K562 (cell line): Measurements from ENCODE around the gene RBPMS2. TPM values are rescaled to one million over a fixed set of nuclear protein-coding genes. Genes with fewer than 3 reads are reported as not detected.

Experiments
- BMI1 ChIP-seq: fragments of 150-350 bp; IDR thresholded peaks from 2 replicates; pipeline ENCODE4 v1.6.1; 2014; ENCODE audit warnings: low read length
- CCNT2 ChIP-seq: IDR thresholded peaks from 2 replicates; pipeline ENCODE4 v1.6.1; 2011; ENCODE audit warnings: borderline replicate concordance, low read depth, mild to moderate bottlenecking, moderate library complexity, mixed read lengths, low read length; ENCODE audit not compliant: insufficient read length; ENCODE audit errors: extremely low read depth
- EHMT2 ChIP-seq: fragments of 450-650 bp; IDR thresholded peaks from 2 replicates; pipeline ENCODE4 v1.6.1; 2018; ENCODE audit warnings: antibody characterized with exemption
- ESRRA ChIP-seq: fragments of 450-650 bp; IDR thresholded peaks from 2 replicates; pipeline ENCODE4 v1.6.1; 2014; ENCODE audit warnings: low read depth, mild to moderate bottlenecking, moderate library complexity, borderline replicate concordance
- HSF4 ChIP-seq: fragments of 250-450 bp; sonication (Bioruptor Pico); IDR thresholded peaks from 2 replicates; pipeline ENCODE4 v2.1.2; 2022; ENCODE audit warnings: mild to moderate bottlenecking, moderate library complexity, borderline replicate concordance
- JUND ChIP-seq, 2 experiments: IDR thresholded peaks; 2 replicates in 1 of 2; 3 replicates in 1 of 2; pipeline ENCODE4 v1.6.1; 2011; ENCODE audit warnings: borderline replicate concordance in 2 of 2, low read depth in 2 of 2, low read length in 2 of 2, improper control_type of control experiment in 1 of 2, missing biosample characterization in 1 of 2, missing genetic modification characterization in 1 of 2, missing genetic modification reagents in 1 of 2
- MCM3 ChIP-seq: fragments of 450-650 bp; IDR thresholded peaks from 2 replicates; pipeline ENCODE4 v1.6.1; 2016
- MYNN ChIP-seq, 2 experiments: sonication (generic); formaldehyde crosslinking in 1 of 2; IDR thresholded peaks; 2 replicates each; pipeline versions ENCODE4 v1.5.0 to v1.6.1; 2016 to 2020; ENCODE audit warnings: antibody characterized with exemption in 1 of 2, missing genetic modification reagents in 1 of 2
- RB1 ChIP-seq: fragments of 450-650 bp; IDR thresholded peaks from 2 replicates; pipeline ENCODE4 v1.6.1; 2017; ENCODE audit warnings: low read depth, mild to moderate bottlenecking
- SAP30 ChIP-seq: fragments of 200-600 bp; sonication (generic); IDR thresholded peaks from 2 replicates; pipeline ENCODE4 v1.6.1; 2012; ENCODE audit warnings: borderline replicate concordance, low read depth, mild to moderate bottlenecking, moderate library complexity, low read length, control low read depth, inconsistent platforms; ENCODE audit not compliant: insufficient read depth, poor library complexity, severe bottlenecking
- SMC3 ChIP-seq: conservative IDR thresholded peaks from 2 replicates; pipeline ENCODE4 v1.6.1; 2011; ENCODE audit warnings: low read depth, low read length, improper control_type of control experiment; ENCODE audit not compliant: insufficient read depth
- XRCC5 ChIP-seq: fragments of 200-400 bp; formaldehyde crosslinking; IDR thresholded peaks from 2 replicates; pipeline ENCODE4 v1.6.1; 2017; ENCODE audit warnings: low read depth, mild to moderate bottlenecking, low read length
- YBX1 ChIP-seq: fragments of 450-650 bp; IDR thresholded peaks from 2 replicates; pipeline ENCODE4 v1.7.1; 2016; ENCODE audit warnings: mild to moderate bottlenecking
- ZNF444 ChIP-seq: fragments of 250-450 bp; sonication (Bioruptor Pico); IDR thresholded peaks from 2 replicates; pipeline ENCODE4 v1.4.0; 2020; ENCODE audit warnings: mild to moderate bottlenecking, moderate library complexity
- polyA plus RNA-seq, 8 experiments: library from polyadenylated mRNA; depleted of rRNA in 4 of 8; stranded (reverse) in 5 of 8; unstranded in 3 of 8; fragments of >200 nt; fragmentation: Nextera tagmentation in 2 of 8; fragmentation: Illumina TruSeq in 1 of 8; extraction: Ambion mirVana in 2 of 8; extraction: Trizol in 1 of 8; gene quantifications; 2 replicates each; pipeline versions ENCODE4 v1.2.1 to v1.2.3, GENCODE V29; 2011 to 2014; ENCODE audit warnings: inconsistent platforms in 1 of 8, missing spikeins in 1 of 8
- total RNA-seq, 7 experiments: library from RNA; depleted of rRNA in 6 of 7; stranded (reverse); fragments of >200 nt in 6 of 7; fragmentation: Illumina TruSeq in 2 of 7; extraction: Trizol in 2 of 7; gene quantifications; 2 replicates each; pipeline versions ENCODE4 v1.2.1 to v1.2.3, GENCODE V29; 2011 to 2021; ENCODE audit warnings: low replicate concordance in 1 of 7
- TF ChIP-seq, protein P1 (sequence below), 2 experiments: fragments of 450-650 bp; formaldehyde crosslinking in 1 of 2; IDR thresholded peaks; 2 replicates each; pipeline versions ENCODE4 v1.4.0 to v1.6.1; 2014 to 2020; ENCODE audit warnings: mild to moderate bottlenecking in 2 of 2, borderline replicate concordance in 1 of 2, low read depth in 1 of 2
- TF ChIP-seq, protein P2 (sequence below): fragments of 450-650 bp; IDR thresholded peaks from one replicate; pipeline ENCODE4 v1.6.1; 2018; ENCODE audit warnings: mild to moderate bottlenecking, moderate library complexity; ENCODE audit not compliant: partially characterized antibody

The RBPMS2 gene
- total and polyA plus RNA-seq, 9 of the 15 experiments (the other 6 are each of a cell fraction or from before 2014, with no cell fraction given): 0.11 to 2.6 (median 0.37) TPM; not detected in 1

DNA sequence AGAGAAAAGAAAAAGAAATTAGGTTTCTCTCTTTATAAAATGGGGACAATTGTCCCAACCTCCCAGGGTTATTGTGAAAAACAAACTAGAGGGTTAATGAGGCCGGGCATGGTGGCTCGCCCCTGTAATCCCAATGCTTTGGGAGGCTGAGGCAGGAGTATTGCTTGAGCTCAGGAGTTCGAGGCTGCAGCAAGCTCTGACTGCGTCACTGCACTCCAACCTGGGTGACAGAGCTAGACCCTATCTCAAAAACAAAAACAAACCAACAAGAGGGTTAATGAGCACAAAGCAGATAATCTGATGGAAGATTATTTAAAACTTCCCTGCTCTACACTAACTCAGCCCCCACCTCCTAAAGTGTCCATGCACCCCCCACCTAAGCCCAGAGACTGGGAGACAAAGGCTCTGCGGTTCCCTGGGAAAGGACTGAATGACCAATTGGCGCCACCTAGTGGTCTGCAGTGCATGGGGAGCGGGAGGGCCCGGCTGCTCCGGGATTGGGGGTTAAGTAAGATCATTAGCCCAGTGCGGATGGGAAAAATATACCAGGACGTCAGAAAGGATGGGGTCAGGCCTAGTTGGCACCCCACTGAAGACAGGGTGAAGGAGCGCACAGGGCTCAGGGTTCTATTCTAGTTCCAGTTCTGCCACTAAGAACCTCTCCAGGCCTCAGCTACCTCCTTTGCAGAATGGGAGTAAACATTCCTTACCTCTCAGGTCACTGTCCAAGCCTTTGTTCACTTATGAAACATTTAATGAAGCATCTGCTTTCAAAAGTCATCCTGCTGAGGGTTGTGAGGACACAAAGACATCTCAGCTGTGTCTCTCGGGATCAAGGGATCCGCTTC is 34.5 kb upstream of the RBPMS2 start (continued):
- peak; percentile 34; the same call in 1 of the 2 replicates for TF ChIP-seq JUND (IDR thresholded peaks at IDR 0.05; ENCODE audit: borderline replicate concordance, low read depth, low read length)
- no peak; the same call in 2 of the 3 replicates for TF ChIP-seq JUND (tag; IDR thresholded peaks at IDR 0.05; ENCODE audit: borderline replicate concordance, low read depth, low read length)
- TF ChIP-seq RB1: peak; percentile 59; the same call in 1 of the 2 replicates
- no peak for TF ChIP-seq ZNF444 (CRISPR knock-in tag)
- TF ChIP-seq BMI1: no peak
- TF ChIP-seq SAP30: no peak
- TF ChIP-seq, protein P1, sequence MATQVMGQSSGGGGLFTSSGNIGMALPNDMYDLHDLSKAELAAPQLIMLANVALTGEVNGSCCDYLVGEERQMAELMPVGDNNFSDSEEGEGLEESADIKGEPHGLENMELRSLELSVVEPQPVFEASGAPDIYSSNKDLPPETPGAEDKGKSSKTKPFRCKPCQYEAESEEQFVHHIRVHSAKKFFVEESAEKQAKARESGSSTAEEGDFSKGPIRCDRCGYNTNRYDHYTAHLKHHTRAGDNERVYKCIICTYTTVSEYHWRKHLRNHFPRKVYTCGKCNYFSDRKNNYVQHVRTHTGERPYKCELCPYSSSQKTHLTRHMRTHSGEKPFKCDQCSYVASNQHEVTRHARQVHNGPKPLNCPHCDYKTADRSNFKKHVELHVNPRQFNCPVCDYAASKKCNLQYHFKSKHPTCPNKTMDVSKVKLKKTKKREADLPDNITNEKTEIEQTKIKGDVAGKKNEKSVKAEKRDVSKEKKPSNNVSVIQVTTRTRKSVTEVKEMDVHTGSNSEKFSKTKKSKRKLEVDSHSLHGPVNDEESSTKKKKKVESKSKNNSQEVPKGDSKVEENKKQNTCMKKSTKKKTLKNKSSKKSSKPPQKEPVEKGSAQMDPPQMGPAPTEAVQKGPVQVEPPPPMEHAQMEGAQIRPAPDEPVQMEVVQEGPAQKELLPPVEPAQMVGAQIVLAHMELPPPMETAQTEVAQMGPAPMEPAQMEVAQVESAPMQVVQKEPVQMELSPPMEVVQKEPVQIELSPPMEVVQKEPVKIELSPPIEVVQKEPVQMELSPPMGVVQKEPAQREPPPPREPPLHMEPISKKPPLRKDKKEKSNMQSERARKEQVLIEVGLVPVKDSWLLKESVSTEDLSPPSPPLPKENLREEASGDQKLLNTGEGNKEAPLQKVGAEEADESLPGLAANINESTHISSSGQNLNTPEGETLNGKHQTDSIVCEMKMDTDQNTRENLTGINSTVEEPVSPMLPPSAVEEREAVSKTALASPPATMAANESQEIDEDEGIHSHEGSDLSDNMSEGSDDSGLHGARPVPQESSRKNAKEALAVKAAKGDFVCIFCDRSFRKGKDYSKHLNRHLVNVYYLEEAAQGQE (IDR thresholded peaks at IDR 0.05; ENCODE audit: borderline replicate concordance): peak; percentile 80
- TF ChIP-seq, protein P1 (CRISPR knock-in tag; IDR thresholded peaks at IDR 0.05; ENCODE audit: low read depth): no peak
- peak; percentile 62; the same call in 1 of the 2 replicates for TF ChIP-seq XRCC5
- TF ChIP-seq HSF4 (CRISPR knock-in tag): no peak
- peak; percentile 54; the same call in 1 of the 2 replicates for TF ChIP-seq ESRRA
- no peak for TF ChIP-seq MYNN (IDR thresholded peaks at IDR 0.05)
- no peak for TF ChIP-seq MYNN (CRISPR knock-in tag; IDR thresholded peaks at IDR 0.05)
- no peak for TF ChIP-seq EHMT2
- TF ChIP-seq, protein P2, sequence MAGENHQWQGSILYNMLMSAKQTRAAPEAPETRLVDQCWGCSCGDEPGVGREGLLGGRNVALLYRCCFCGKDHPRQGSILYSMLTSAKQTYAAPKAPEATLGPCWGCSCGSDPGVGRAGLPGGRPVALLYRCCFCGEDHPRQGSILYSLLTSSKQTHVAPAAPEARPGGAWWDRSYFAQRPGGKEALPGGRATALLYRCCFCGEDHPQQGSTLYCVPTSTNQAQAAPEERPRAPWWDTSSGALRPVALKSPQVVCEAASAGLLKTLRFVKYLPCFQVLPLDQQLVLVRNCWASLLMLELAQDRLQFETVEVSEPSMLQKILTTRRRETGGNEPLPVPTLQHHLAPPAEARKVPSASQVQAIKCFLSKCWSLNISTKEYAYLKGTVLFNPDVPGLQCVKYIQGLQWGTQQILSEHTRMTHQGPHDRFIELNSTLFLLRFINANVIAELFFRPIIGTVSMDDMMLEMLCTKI: no peak
- peak; percentile 89 for TF ChIP-seq SMC3
- TF ChIP-seq YBX1: no peak
- no peak for TF ChIP-seq MCM3
- TF ChIP-seq CCNT2: no peak
